Caco-2 (cell line): ENCODE results near the gene SMAGP. TPM values are rescaled to one million over a fixed set of nuclear protein-coding genes. Genes with fewer than 3 reads are reported as not detected.

Source experiments
- BruUV-seq: library from RNA; stranded (reverse); fragments of 400-500 nt; replicated peaks from 2 replicates; lab custom pipeline; 2021; lab: Mats Ljungman, UMichigan
- CTCF ChIA-PET: fragments of 300-600 bp; sonication (Branson Sonifier 250); formaldehyde crosslinking; loops from one replicate; lab custom pipeline; 2022; ENCODE audit warnings: antibody characterized with exemption; lab: Charles Lee
- POLR2A ChIA-PET: fragments of 300-600 bp; sonication (Branson Sonifier 250); formaldehyde crosslinking; loops from one replicate; lab custom pipeline; 2022; ENCODE audit warnings: antibody characterized with exemption; lab: Charles Lee
- DNase-seq, 2 experiments: peaks; one replicate each; pipeline versions ENCODE4 v3.0.0 to v3.0.0-alpha.2; 2020 to 2022
- H3K27me3 ChIP-seq: replicated peaks from 2 replicates; pipeline ENCODE4 v1.6.0; 2011; ENCODE audit warnings: low read length; ENCODE audit not compliant: control insufficient read depth, insufficient read depth
- H3K36me3 ChIP-seq: 2 replicates; pipeline ENCODE4 v1.5.1; 2011; ENCODE audit warnings: low read length; ENCODE audit not compliant: control insufficient read depth, insufficient read depth
- H3K4me1 ChIP-seq: fragments of 250-450 bp; sonication (Bioruptor Pico); 2 replicates; pipeline ENCODE4 v1.5.1; 2020; ENCODE audit warnings: mild to moderate bottlenecking
- H3K4me3 ChIP-seq: 2 replicates; pipeline ENCODE4 v1.5.1; 2011; ENCODE audit warnings: low read depth, mild to moderate bottlenecking, control low read depth, low read length
- H3K9me3 ChIP-seq: fragments of 250-450 bp; sonication (Bioruptor Pico); 2 replicates; pipeline ENCODE4 v1.5.1; 2020; ENCODE audit warnings: mild to moderate bottlenecking, moderate library complexity
- H3K27ac Mint-ChIP-seq: one replicate; pipeline ENCODE4 v1.8.0; 2022; ENCODE audit warnings: mixed read lengths; ENCODE audit not compliant: unreplicated experiment
- H3K27me3 Mint-ChIP-seq: one replicate; pipeline ENCODE4 v1.8.0; 2022; ENCODE audit warnings: mixed read lengths; ENCODE audit not compliant: insufficient read depth, unreplicated experiment
- H3K36me3 Mint-ChIP-seq: one replicate; pipeline ENCODE4 v1.8.0; 2022; ENCODE audit warnings: mild to moderate bottlenecking, mixed read lengths; ENCODE audit not compliant: insufficient read depth, unreplicated experiment
- H3K4me1 Mint-ChIP-seq: one replicate; pipeline ENCODE4 v1.8.0; 2022; ENCODE audit warnings: low read depth, mixed read lengths; ENCODE audit not compliant: unreplicated experiment
- H3K4me3 Mint-ChIP-seq: one replicate; pipeline ENCODE4 v1.8.0; 2022; ENCODE audit warnings: mild to moderate bottlenecking, moderate library complexity, mixed read lengths; ENCODE audit not compliant: unreplicated experiment
- H3K9me3 Mint-ChIP-seq: one replicate; pipeline ENCODE4 v1.8.0; 2022; ENCODE audit warnings: mixed read lengths; ENCODE audit not compliant: unreplicated experiment
- intact Hi-C: fragments of 100-400 bp; cut with micrococcal nuclease; formaldehyde crosslinking; loops from one replicate; pipeline ENCODE4 v1.10.0; 2022; ENCODE audit not compliant: unreplicated experiment
- total RNA-seq: library from RNA; stranded (reverse); gene quantifications from 2 replicates; pipeline ENCODE4 v1.2.3, GENCODE V29; 2022
- TF ChIP-seq, protein P1 (sequence below), 2 experiments: fragments of 200-600 bp in 1 of 2; IDR thresholded peaks; 1 replicate in 1 of 2; 2 replicates in 1 of 2; pipeline versions ENCODE4 v1.5.1 to v1.8.0; 2011 to 2022; ENCODE audit warnings: antibody characterized with exemption in 1 of 2, control low read depth in 1 of 2, inconsistent platforms in 1 of 2, low read depth in 1 of 2, low read length in 1 of 2, mild to moderate bottlenecking in 1 of 2, moderate library complexity in 1 of 2; ENCODE audit not compliant: insufficient read depth in 1 of 2, severe bottlenecking in 1 of 2, unreplicated experiment in 1 of 2

SMAGP gene
- total RNA-seq, 1 experiment from 2014 or later, result 108 TPM

DNA sequence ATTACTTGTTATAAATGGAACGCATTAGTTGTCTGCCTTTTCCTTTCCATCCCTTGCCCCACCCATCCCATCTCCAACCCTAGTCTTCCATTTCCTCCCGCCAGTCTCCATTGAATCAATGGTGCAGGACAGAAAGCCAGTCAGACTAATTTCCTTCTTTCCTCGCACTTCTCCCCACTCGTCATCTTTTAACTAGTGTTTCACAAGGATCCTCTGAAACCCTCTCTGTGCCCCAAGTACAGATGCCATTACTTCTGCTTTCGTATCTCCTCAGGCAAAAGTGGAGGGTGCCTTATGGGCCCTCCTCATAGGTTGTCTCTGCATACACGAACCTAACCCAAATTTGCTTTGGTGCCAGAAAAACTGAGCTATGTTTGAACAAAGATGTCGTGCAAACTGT lies 27.3 kb downstream of the SMAGP start:
- TF ChIP-seq, protein P1, sequence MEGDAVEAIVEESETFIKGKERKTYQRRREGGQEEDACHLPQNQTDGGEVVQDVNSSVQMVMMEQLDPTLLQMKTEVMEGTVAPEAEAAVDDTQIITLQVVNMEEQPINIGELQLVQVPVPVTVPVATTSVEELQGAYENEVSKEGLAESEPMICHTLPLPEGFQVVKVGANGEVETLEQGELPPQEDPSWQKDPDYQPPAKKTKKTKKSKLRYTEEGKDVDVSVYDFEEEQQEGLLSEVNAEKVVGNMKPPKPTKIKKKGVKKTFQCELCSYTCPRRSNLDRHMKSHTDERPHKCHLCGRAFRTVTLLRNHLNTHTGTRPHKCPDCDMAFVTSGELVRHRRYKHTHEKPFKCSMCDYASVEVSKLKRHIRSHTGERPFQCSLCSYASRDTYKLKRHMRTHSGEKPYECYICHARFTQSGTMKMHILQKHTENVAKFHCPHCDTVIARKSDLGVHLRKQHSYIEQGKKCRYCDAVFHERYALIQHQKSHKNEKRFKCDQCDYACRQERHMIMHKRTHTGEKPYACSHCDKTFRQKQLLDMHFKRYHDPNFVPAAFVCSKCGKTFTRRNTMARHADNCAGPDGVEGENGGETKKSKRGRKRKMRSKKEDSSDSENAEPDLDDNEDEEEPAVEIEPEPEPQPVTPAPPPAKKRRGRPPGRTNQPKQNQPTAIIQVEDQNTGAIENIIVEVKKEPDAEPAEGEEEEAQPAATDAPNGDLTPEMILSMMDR (IDR thresholded peaks at IDR 0.05; ENCODE audit: insufficient read depth in 1 of 2, low read depth in 1 of 2, low read length in 1 of 2, severe bottlenecking in 1 of 2, unreplicated experiment in 1 of 2), result no peak
- no peak overlapping the region for H3K4me3 Mint-ChIP-seq
- peaks cover 92% of the 10 kb centered on the region for H3K36me3 Mint-ChIP-seq
- H3K27ac Mint-ChIP-seq, result no peak overlapping the region
- H3K9me3 ChIP-seq, result no peaks in the 10 kb centered on the region
- H3K4me1 ChIP-seq, result peaks cover 17% of the 10 kb centered on the region
- H3K27me3 Mint-ChIP-seq, result no peaks in the 10 kb centered on the region
- TSS peak; percentile 1 for BruUV-seq
- CTCF ChIA-PET, result no interaction called here
- DNase-seq, result no peak
- POLR2A ChIA-PET, result no interaction called here
- H3K27me3 ChIP-seq, result no peaks in the 10 kb centered on the region
- intact Hi-C loops, result no loop called here
- H3K36me3 ChIP-seq, result peaks cover 6% of the 10 kb centered on the region
- peaks cover 5% of the 10 kb centered on the region for H3K4me1 Mint-ChIP-seq
- H3K4me3 ChIP-seq, result no peak overlapping the region
- H3K9me3 Mint-ChIP-seq, result no peaks in the 10 kb centered on the region

GRCh38 chr12:51242120-51242519 lies 28.1 kb downstream of the SMAGP start:
- peaks cover 88% of the 10 kb centered on the region for H3K36me3 Mint-ChIP-seq
- no peak overlapping the region for H3K27ac Mint-ChIP-seq
- intact Hi-C loops, result no loop called here
- no peaks in the 10 kb centered on the region for H3K27me3 Mint-ChIP-seq
- Histone ChIP-seq H3K4me1 (peaks cover 17% of the 10 kb centered on the region), H3K27me3 (no peaks in the 10 kb centered on the region), H3K9me3 (no peaks in the 10 kb centered on the region), H3K36me3 (peaks cover 4% of the 10 kb centered on the region; the same call in 1 of the 2 replicates), H3K4me3 (no peak overlapping the region)
- peaks cover 5% of the 10 kb centered on the region for H3K4me1 Mint-ChIP-seq
- ChIA-PET POLR2A (interaction anchor here (0.5 kb wide), 1 partner anchor 159 kb away, joined by 7 read pairs; the partner anchor contains the start of gene CSRNP2), CTCF (no interaction called here)
- H3K4me3 Mint-ChIP-seq, result no peak overlapping the region
- TF ChIP-seq, protein P1 (IDR thresholded peaks at IDR 0.05; ENCODE audit: insufficient read depth in 1 of 2, low read depth in 1 of 2, low read length in 1 of 2, severe bottlenecking in 1 of 2, unreplicated experiment in 1 of 2), result no peak
- BruUV-seq, result no TSS peak
- no peak for DNase-seq
- H3K9me3 Mint-ChIP-seq, result no peaks in the 10 kb centered on the region

DNA sequence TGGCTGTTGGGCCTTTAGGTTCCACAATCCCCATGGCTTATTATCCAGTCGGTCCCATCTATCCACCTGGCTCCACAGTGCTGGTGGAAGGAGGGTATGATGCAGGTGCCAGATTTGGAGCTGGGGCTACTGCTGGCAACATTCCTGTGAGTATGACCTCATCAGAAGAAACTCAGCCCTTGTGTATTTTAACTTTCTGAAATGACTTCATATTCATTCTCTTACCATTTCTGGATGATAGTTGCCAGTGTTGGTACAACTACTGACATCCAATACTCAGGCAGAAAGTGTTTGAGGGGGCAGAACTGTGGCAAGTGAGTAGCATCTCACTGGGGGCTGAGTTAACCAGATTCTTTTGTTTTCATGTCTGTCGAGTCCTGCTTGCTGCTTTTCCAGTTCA lies 29.2 kb downstream of the SMAGP start:
- Histone ChIP-seq H3K9me3 (no peaks in the 10 kb centered on the region), H3K4me1 (peaks cover 17% of the 10 kb centered on the region), H3K27me3 (no peaks in the 10 kb centered on the region), H3K4me3 (no peak overlapping the region), H3K36me3 (peaks cover 4% of the 10 kb centered on the region; the same call in 1 of the 2 replicates)
- Mint-ChIP-seq H3K36me3 (peaks cover 78% of the 10 kb centered on the region), H3K4me1 (peaks cover 5% of the 10 kb centered on the region), H3K27ac (peak overlapping the region; percentile 68), H3K27me3 (no peaks in the 10 kb centered on the region), H3K4me3 (peak overlapping the region; percentile 86), H3K9me3 (no peaks in the 10 kb centered on the region)
- no TSS peak for BruUV-seq
- DNase-seq, result peak in 1 of 2 experiments; percentile 25
- intact Hi-C loops, result no loop called here
- TF ChIP-seq, protein P1 (IDR thresholded peaks at IDR 0.05; ENCODE audit: insufficient read depth in 1 of 2, low read depth in 1 of 2, low read length in 1 of 2, severe bottlenecking in 1 of 2, unreplicated experiment in 1 of 2), result no peak
- POLR2A ChIA-PET, result interaction anchor here (0.6 kb wide), 1 partner anchor 158 kb away, joined by 3 read pairs; no protein-coding TSS in a partner anchor
- CTCF ChIA-PET, result interaction anchor here (1.4 kb wide), 1 partner anchor 100 kb away, joined by 5 read pairs; no protein-coding TSS in a partner anchor
